SU-DHL-6 (cell line): ENCODE measurements around the gene CKMT2.

Experiments
- H2AFZ ChIP-seq: fragments of 200-600 bp; sonication (generic); 2 replicates; pipeline ENCODE4 v1.6.1; 2014; ENCODE audit warnings: low read depth, mild to moderate bottlenecking, moderate library complexity, mixed read lengths, antibody characterized with exemption, low read length; ENCODE audit not compliant: severe bottlenecking
- H3F3A ChIP-seq: fragments of 200-600 bp; shearing (Covaris generic); 2 replicates; pipeline ENCODE4 v1.6.0; 2016; ENCODE audit warnings: antibody characterized with exemption, mild to moderate bottlenecking; ENCODE audit not compliant: insufficient read depth
- H3K27ac ChIP-seq: fragments of 200-600 bp; sonication (generic); 2 replicates; pipeline ENCODE4 v1.5.1; 2016; ENCODE audit warnings: low read depth, mild to moderate bottlenecking, low read length, moderate library complexity, mixed read lengths
- H3K27me3 ChIP-seq: fragments of 200-600 bp; sonication (generic), shearing (Covaris generic); 2 replicates; pipeline ENCODE4 v1.6.0; 2014; ENCODE audit warnings: mild to moderate bottlenecking, low read length
- H3K36me3 ChIP-seq: fragments of 200-600 bp; sonication (generic); 2 replicates; pipeline ENCODE4 v1.6.1; 2014; ENCODE audit warnings: mild to moderate bottlenecking, low read length, mixed read lengths
- H3K4me2 ChIP-seq: fragments of 300-600, 200-600 bp; shearing (Covaris generic), sonication (generic); 2 replicates; pipeline ENCODE4 v1.6.0; 2014; ENCODE audit warnings: low read length, low read depth, mild to moderate bottlenecking; ENCODE audit not compliant: poor library complexity, severe bottlenecking
- H3K4me3 ChIP-seq: fragments of 200-600 bp; sonication (generic); 2 replicates; pipeline ENCODE4 v1.5.1; 2014; ENCODE audit warnings: antibody characterized with exemption, low read length, mild to moderate bottlenecking, mixed read lengths; ENCODE audit not compliant: insufficient read depth, poor library complexity, severe bottlenecking
- H3K79me2 ChIP-seq: fragments of 200-600 bp; sonication (generic); 2 replicates; pipeline ENCODE4 v1.6.1; 2014; ENCODE audit warnings: mild to moderate bottlenecking, low read length, moderate library complexity; ENCODE audit not compliant: insufficient read depth
- H3K9ac ChIP-seq: fragments of 200-600 bp; sonication (generic); 2 replicates; pipeline ENCODE4 v1.7.0; 2014; ENCODE audit warnings: mild to moderate bottlenecking, low read length
- H3K9me2 ChIP-seq: fragments of 200-600 bp; sonication (generic); replicated peaks from 2 replicates; pipeline ENCODE4 v1.6.1; 2014; ENCODE audit warnings: low read length; ENCODE audit not compliant: insufficient read depth
- H3K9me3 ChIP-seq: fragments of 200-600 bp; sonication (generic); 2 replicates; pipeline ENCODE4 v1.6.1; 2014; ENCODE audit warnings: low read length, mixed read lengths; ENCODE audit not compliant: insufficient read depth
- H4K20me1 ChIP-seq: fragments of 200-600 bp; sonication (generic); 2 replicates; pipeline ENCODE4 v1.6.1; 2014; ENCODE audit warnings: low read depth, mild to moderate bottlenecking, antibody characterized with exemption, low read length, moderate library complexity, mixed read lengths
- EZH2phosphoT487 ChIP-seq: fragments of 200-600 bp; sonication (generic), shearing (Covaris generic); conservative IDR thresholded peaks from 2 replicates; pipeline ENCODE4 v1.6.1; 2018; ENCODE audit warnings: mild to moderate bottlenecking, antibody characterized with exemption, low read length, moderate library complexity, mixed read lengths
- TF ChIP-seq, protein P1 (sequence below): fragments of 200-600 bp; sonication (generic); IDR thresholded peaks from one replicate; pipeline ENCODE4 v1.5.1; 2017; ENCODE audit warnings: antibody characterized with exemption, mild to moderate bottlenecking, low read length, moderate library complexity; ENCODE audit not compliant: insufficient read depth, poor library complexity, severe bottlenecking

CKMT2 gene

DNA sequence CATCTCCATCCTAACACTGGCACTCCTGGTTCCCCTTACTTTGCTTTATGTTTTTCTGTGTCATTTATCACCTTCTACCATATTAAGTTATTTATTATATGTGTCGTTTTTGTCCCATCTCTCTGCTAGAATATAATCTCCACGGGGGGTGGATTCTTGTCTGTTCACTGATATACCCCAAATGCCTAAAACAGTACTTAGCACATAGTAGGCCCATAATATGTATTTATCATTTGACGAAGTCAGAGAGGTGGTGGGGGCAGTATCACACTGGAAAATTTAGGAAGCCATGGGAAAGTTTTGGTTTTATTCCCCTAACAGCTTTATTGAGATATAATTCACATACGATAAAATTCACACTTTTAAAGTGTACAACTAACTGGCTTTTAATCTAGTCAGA is 82.7 kb downstream of the CKMT2 start:
- Histone ChIP-seq H3K27me3 (no peaks in the 10 kb centered on the region), H3K36me3 (no peaks in the 10 kb centered on the region; the same call in 1 of the 2 replicates), H3K4me3 (no peak overlapping the region), H3K9me2 (no peaks in the 10 kb centered on the region), H3K9ac (no peak overlapping the region), H3K27ac (no peak overlapping the region), H3K4me2 (no peak overlapping the region), H3K9me3 (no peaks in the 10 kb centered on the region), H3K79me2 (no peaks in the 10 kb centered on the region), H3F3A (no peaks in the 10 kb centered on the region), H4K20me1 (no peaks in the 10 kb centered on the region), H2AFZ (no peak overlapping the region)
- TF ChIP-seq, protein P1, sequence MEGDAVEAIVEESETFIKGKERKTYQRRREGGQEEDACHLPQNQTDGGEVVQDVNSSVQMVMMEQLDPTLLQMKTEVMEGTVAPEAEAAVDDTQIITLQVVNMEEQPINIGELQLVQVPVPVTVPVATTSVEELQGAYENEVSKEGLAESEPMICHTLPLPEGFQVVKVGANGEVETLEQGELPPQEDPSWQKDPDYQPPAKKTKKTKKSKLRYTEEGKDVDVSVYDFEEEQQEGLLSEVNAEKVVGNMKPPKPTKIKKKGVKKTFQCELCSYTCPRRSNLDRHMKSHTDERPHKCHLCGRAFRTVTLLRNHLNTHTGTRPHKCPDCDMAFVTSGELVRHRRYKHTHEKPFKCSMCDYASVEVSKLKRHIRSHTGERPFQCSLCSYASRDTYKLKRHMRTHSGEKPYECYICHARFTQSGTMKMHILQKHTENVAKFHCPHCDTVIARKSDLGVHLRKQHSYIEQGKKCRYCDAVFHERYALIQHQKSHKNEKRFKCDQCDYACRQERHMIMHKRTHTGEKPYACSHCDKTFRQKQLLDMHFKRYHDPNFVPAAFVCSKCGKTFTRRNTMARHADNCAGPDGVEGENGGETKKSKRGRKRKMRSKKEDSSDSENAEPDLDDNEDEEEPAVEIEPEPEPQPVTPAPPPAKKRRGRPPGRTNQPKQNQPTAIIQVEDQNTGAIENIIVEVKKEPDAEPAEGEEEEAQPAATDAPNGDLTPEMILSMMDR: no peak
- no peak for TF ChIP-seq EZH2phosphoT487
